Heart left ventricle (tissue), 13 donors: ENCODE measurements around the gene GAPDH.

Source experiments
- POLR2A ChIP-seq, 2 donors: fragments of 450-650 bp; IDR thresholded peaks; one replicate each; pipeline ENCODE4 v1.6.1; 2017; ENCODE audit warnings: antibody characterized with exemption in 2 of 2, mild to moderate bottlenecking in 2 of 2, moderate library complexity in 2 of 2
- TF ChIP-seq, protein P1 (sequence below), 12 donors: fragments of 200-600 bp; sonication (generic) in 4 of 12; IDR thresholded peaks; one replicate each; pipeline versions ENCODE4 v1.5.0 to v1.8.0; 2018 to 2022; ENCODE audit warnings: antibody characterized with exemption in 12 of 12, mild to moderate bottlenecking in 5 of 12
- donor health status: ischemic (EF 13 %, LVEDD 7.1; RV severe dilation, severe dysfunction).
- donor health status: DM: no; HTN: yes; CAD: no.
- donor health status: DM: no; HTN: no; CAD: no.
- donor health status: ischemic (EF 25% LVEDD 6.9; RV normal size, moderate dysfunction).
- donor health status: ischemic (EF 25% LVEDD 5.7; RV mildly dilated, moderate dysfunction).
- donor health status: ischemic (EF 35%, LVEDD 5.7; RV mildly dilated, moderate dysfunction).
- donor health status: nonischemic (EF 11% LVEDD 7.7; RV severe dilation, severe dysfunction).
- donor health status: DM: yes; HTN: yes; CAD: no.
- donor health status: PGD.
- donor health status: ischemic (EF 29% LVEDD 5.4; RV normal size, mild dysfunction).
- donor health status: nonischemic (EF 23%, LVEDD 6.1; RV moderate dilation, normal function).

GRCh38 chr12:6534945-6535696 is 804 bp downstream of the GAPDH start:
- TF ChIP-seq, protein P1, sequence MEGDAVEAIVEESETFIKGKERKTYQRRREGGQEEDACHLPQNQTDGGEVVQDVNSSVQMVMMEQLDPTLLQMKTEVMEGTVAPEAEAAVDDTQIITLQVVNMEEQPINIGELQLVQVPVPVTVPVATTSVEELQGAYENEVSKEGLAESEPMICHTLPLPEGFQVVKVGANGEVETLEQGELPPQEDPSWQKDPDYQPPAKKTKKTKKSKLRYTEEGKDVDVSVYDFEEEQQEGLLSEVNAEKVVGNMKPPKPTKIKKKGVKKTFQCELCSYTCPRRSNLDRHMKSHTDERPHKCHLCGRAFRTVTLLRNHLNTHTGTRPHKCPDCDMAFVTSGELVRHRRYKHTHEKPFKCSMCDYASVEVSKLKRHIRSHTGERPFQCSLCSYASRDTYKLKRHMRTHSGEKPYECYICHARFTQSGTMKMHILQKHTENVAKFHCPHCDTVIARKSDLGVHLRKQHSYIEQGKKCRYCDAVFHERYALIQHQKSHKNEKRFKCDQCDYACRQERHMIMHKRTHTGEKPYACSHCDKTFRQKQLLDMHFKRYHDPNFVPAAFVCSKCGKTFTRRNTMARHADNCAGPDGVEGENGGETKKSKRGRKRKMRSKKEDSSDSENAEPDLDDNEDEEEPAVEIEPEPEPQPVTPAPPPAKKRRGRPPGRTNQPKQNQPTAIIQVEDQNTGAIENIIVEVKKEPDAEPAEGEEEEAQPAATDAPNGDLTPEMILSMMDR (IDR thresholded peaks at IDR 0.05) = peak in 1 of 12 donors; percentile 6
- no peak for TF ChIP-seq POLR2A (IDR thresholded peaks at IDR 0.05)
